Measurements from ENCODE around the gene RNF8.
"Not testable (repeated sequence)": the region's sequence is repeated elsewhere in the genome, so short reads cannot be mapped to it uniquely, and the experiment has no call there.

RNF8 gene

GRCh38 chr6:37306624-37307222, 47.1 kb upstream of the RNF8 start:
- no peak overlapping the region for H3K4me3 ChIP-seq (replicated peaks; ENCODE audit: insufficient read depth, low read length)
- H3K27me3 ChIP-seq (ENCODE audit: insufficient read depth, poor library complexity, severe bottlenecking): no peaks in the 10 kb centered on the region
- no peak overlapping the region for H3K27ac ChIP-seq (replicated peaks)
- no peak for DNase-seq (ENCODE audit: low read depth in 1 of 2, low spot score in 1 of 2)
- TF ChIP-seq CTCF (IDR thresholded peaks at IDR 0.05; ENCODE audit: insufficient read depth, low read length): no peak
- no peak for TF ChIP-seq GABPA (IDR thresholded peaks at IDR 0.05; ENCODE audit: low read depth)
- no peak for TF ChIP-seq SPI1 (IDR thresholded peaks at IDR 0.05; ENCODE audit: borderline replicate concordance, low read depth)

GRCh38 chr6:37307484-37307883, 46.3 kb upstream of the RNF8 start:
- not testable (repeated sequence) for DNase-seq (ENCODE audit: low read depth in 1 of 2, low spot score in 1 of 2); H3K27ac ChIP-seq (replicated peaks); H3K4me3 ChIP-seq (replicated peaks; ENCODE audit: insufficient read depth, low read length); H3K27me3 ChIP-seq (ENCODE audit: insufficient read depth, poor library complexity, severe bottlenecking)

GRCh38 chr6:37308069-37308815, 45.5 kb upstream of the RNF8 start:
- Histone ChIP-seq H3K27ac (replicated peaks) (no peak overlapping the region), H3K27me3 (ENCODE audit: insufficient read depth, poor library complexity, severe bottlenecking) (no peaks in the 10 kb centered on the region), H3K4me3 (replicated peaks; ENCODE audit: insufficient read depth, low read length) (no peak overlapping the region)
- DNase-seq (ENCODE audit: low read depth in 1 of 2, low spot score in 1 of 2): no peak
- TF ChIP-seq SPI1 (IDR thresholded peaks at IDR 0.05; ENCODE audit: borderline replicate concordance, low read depth) (no peak), GABPA (IDR thresholded peaks at IDR 0.05; ENCODE audit: low read depth) (no peak), CTCF (IDR thresholded peaks at IDR 0.05; ENCODE audit: insufficient read depth, low read length) (no peak), REST (IDR thresholded peaks at IDR 0.05; ENCODE audit: insufficient replicate concordance, low read depth) (no peak), POLR2AphosphoS5 (IDR thresholded peaks at IDR 0.05; ENCODE audit: low read depth) (no peak)

GRCh38 chr6:37309046-37309445, 44.7 kb upstream of the RNF8 start:
- H3K27me3 ChIP-seq (ENCODE audit: insufficient read depth, poor library complexity, severe bottlenecking): no peaks in the 10 kb centered on the region
- H3K27ac ChIP-seq (replicated peaks): no peak overlapping the region
- TF ChIP-seq SPI1 (IDR thresholded peaks at IDR 0.05; ENCODE audit: borderline replicate concordance, low read depth): no peak
- no peak for TF ChIP-seq REST (IDR thresholded peaks at IDR 0.05; ENCODE audit: insufficient replicate concordance, low read depth)
- no peak for TF ChIP-seq CTCF (IDR thresholded peaks at IDR 0.05; ENCODE audit: insufficient read depth, low read length)
- TF ChIP-seq GABPA (IDR thresholded peaks at IDR 0.05; ENCODE audit: low read depth): no peak
- no peak for TF ChIP-seq POLR2AphosphoS5 (IDR thresholded peaks at IDR 0.05; ENCODE audit: low read depth)
- H3K4me3 ChIP-seq (replicated peaks; ENCODE audit: insufficient read depth, low read length): no peak overlapping the region
- DNase-seq (ENCODE audit: low read depth in 1 of 2, low spot score in 1 of 2): no peak
